ENCODE results near the gene KIR2DL3.

DNA sequence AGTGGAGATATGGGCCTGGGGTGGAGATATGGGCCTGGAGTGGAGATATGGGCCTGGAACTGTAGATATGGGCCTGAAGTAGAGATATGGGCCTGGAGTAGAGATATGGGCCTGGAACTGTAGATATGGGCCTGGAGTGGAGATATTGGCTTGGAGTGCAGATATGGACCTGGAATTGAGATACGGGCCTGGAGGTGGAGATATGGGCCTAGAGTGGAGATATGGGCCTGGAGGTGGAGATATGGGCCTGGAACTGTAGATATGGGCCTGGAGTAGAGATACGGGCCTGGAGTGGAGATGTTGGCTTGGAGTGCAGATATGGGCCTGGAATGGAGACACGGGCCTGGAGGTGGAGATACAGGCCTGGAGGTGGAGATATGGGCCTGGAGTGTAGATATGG, 13.7 kb upstream of the KIR2DL3 start:
- no peak for TF ChIP-seq EZH2 (IDR thresholded peaks at IDR 0.05; ENCODE audit: borderline replicate concordance)
- TF ChIP-seq, protein P1, sequence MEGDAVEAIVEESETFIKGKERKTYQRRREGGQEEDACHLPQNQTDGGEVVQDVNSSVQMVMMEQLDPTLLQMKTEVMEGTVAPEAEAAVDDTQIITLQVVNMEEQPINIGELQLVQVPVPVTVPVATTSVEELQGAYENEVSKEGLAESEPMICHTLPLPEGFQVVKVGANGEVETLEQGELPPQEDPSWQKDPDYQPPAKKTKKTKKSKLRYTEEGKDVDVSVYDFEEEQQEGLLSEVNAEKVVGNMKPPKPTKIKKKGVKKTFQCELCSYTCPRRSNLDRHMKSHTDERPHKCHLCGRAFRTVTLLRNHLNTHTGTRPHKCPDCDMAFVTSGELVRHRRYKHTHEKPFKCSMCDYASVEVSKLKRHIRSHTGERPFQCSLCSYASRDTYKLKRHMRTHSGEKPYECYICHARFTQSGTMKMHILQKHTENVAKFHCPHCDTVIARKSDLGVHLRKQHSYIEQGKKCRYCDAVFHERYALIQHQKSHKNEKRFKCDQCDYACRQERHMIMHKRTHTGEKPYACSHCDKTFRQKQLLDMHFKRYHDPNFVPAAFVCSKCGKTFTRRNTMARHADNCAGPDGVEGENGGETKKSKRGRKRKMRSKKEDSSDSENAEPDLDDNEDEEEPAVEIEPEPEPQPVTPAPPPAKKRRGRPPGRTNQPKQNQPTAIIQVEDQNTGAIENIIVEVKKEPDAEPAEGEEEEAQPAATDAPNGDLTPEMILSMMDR (IDR thresholded peaks at IDR 0.05; ENCODE audit: poor library complexity): no peak
- TF ChIP-seq EZH2phosphoT487 (IDR thresholded peaks at IDR 0.05; ENCODE audit: low read depth, severe bottlenecking, unreplicated experiment): no peak
